ENCODE measurements around the gene ART4.

The ART4 gene

GRCh38 chr12:14777271-14777670 lies 66.1 kb downstream of the ART4 start:
- ChIA-PET POLR2A (interaction anchor here (0.6 kb wide), 1 partner anchor 520 kb away, joined by 3 read pairs; no protein-coding TSS in a partner anchor), CTCF (no interaction called here)
- TF ChIP-seq ZBTB11 (tag by site-specific recombination; conservative IDR thresholded peaks at IDR 0.05; ENCODE audit: low read depth) (no peak), ZNF239 (tag by site-specific recombination; IDR thresholded peaks at IDR 0.05) (no peak), ZBTB7A (tag by site-specific recombination; IDR thresholded peaks at IDR 0.05; ENCODE audit: low read depth) (no peak), ZNF138 (tag by site-specific recombination; IDR thresholded peaks at IDR 0.05; ENCODE audit: borderline replicate concordance) (no peak), ZNF473 (tag by site-specific recombination; IDR thresholded peaks at IDR 0.05) (no peak), ZFP69B (tag by site-specific recombination; IDR thresholded peaks at IDR 0.05) (no peak), ZSCAN23 (tag by site-specific recombination; IDR thresholded peaks at IDR 0.05) (no peak), ATF2 (tag by site-specific recombination; IDR thresholded peaks at IDR 0.05; ENCODE audit: low read depth) (no peak), ZNF214 (tag by site-specific recombination; IDR thresholded peaks at IDR 0.05; ENCODE audit: borderline replicate concordance) (no peak), TCF7L2 (IDR thresholded peaks at IDR 0.05; ENCODE audit: borderline replicate concordance, low read depth, low read length) (no peak), ZNF558 (tag by site-specific recombination; IDR thresholded peaks at IDR 0.05) (no peak), ZNF121 (tag by site-specific recombination; IDR thresholded peaks at IDR 0.05) (no peak), ZNF148 (tag by site-specific recombination; IDR thresholded peaks at IDR 0.05; ENCODE audit: borderline replicate concordance) (no peak), ZNF221 (tag by site-specific recombination; IDR thresholded peaks at IDR 0.05; ENCODE audit: borderline replicate concordance) (no peak), ZNF561 (tag by site-specific recombination; IDR thresholded peaks at IDR 0.05; ENCODE audit: borderline replicate concordance) (no peak), PRDM2 (tag by site-specific recombination; IDR thresholded peaks at IDR 0.05; ENCODE audit: borderline replicate concordance) (no peak), ZBTB44 (tag by site-specific recombination; IDR thresholded peaks at IDR 0.05) (no peak)
- peaks cover 7% of the 10 kb centered on the region; the same call in 1 of the 2 replicates for H3K4me1 ChIP-seq (ENCODE audit: control insufficient read depth, insufficient read depth, low read length)
- no peak overlapping the region for H3K27ac ChIP-seq (ENCODE audit: extremely low read depth, low read depth, low read length)
- no peak overlapping the region for H3K4me3 ChIP-seq (ENCODE audit: low read depth, low read length)
- no peaks in the 10 kb centered on the region for H3K9me3 ChIP-seq (ENCODE audit: control insufficient read depth, insufficient read depth, low read depth, low read length)
- H3K36me3 ChIP-seq (ENCODE audit: control insufficient read depth in 2 of 2, insufficient read depth in 1 of 2, low read length in 2 of 2): no peaks in the 10 kb centered on the region
